ENCODE measurements around the gene LENEP.

LENEP gene

GRCh38 chr1:154967331-154967950, 25.9 kb upstream of the LENEP start:
- Histone ChIP-seq H3K4me2 (ENCODE audit: low read depth, low read length, poor library complexity, severe bottlenecking) (no peak overlapping the region), H2AFZ (ENCODE audit: low read length) (no peak overlapping the region), H3F3A (ENCODE audit: low read depth) (no peaks in the 10 kb centered on the region; the same call in 1 of the 2 replicates), H3K36me3 (ENCODE audit: insufficient read depth, low read length) (peaks cover 40% of the 10 kb centered on the region; the same call in 1 of the 2 replicates), H3K4me1 (ENCODE audit: insufficient read depth, low read length, poor library complexity, severe bottlenecking) (peaks cover 34% of the 10 kb centered on the region), H3K27me3 (ENCODE audit: insufficient read depth, low read length, poor library complexity, severe bottlenecking) (no peaks in the 10 kb centered on the region), H3K9ac (ENCODE audit: low read depth, low read length, poor library complexity, severe bottlenecking) (no peak overlapping the region), H3K9me3 (ENCODE audit: insufficient read depth, low read depth, low read length) (no peaks in the 10 kb centered on the region), H3K4me3 (ENCODE audit: low read length, poor library complexity, severe bottlenecking) (no peak overlapping the region), H3K9me2 (replicated peaks; ENCODE audit: low read depth, low read length) (no peaks in the 10 kb centered on the region), H4K20me1 (ENCODE audit: insufficient read depth, low read length, poor library complexity, severe bottlenecking) (peaks cover 6% of the 10 kb centered on the region), H3K79me2 (ENCODE audit: insufficient read depth, low read length) (peaks cover 56% of the 10 kb centered on the region)
- TF ChIP-seq CTCF (conservative IDR thresholded peaks at IDR 0.05; ENCODE audit: low read length) (no peak), EZH2phosphoT487 (IDR thresholded peaks at IDR 0.05; ENCODE audit: borderline replicate concordance) (no peak)

GRCh38 chr1:154968731-154969130, 24.7 kb upstream of the LENEP start:
- H3F3A ChIP-seq (ENCODE audit: low read depth): peaks cover under 1% of the 10 kb centered on the region; the same call in 1 of the 2 replicates
- H3K4me2 ChIP-seq (ENCODE audit: low read depth, low read length, poor library complexity, severe bottlenecking): peak overlapping the region; percentile 70
- TF ChIP-seq EZH2phosphoT487 (IDR thresholded peaks at IDR 0.05; ENCODE audit: borderline replicate concordance) (no peak), CTCF (conservative IDR thresholded peaks at IDR 0.05; ENCODE audit: low read length) (no peak)

GRCh38 chr1:154969246-154969645, 24.1 kb upstream of the LENEP start:
- no peak for TF ChIP-seq EZH2phosphoT487 (IDR thresholded peaks at IDR 0.05; ENCODE audit: borderline replicate concordance)
- TF ChIP-seq CTCF (conservative IDR thresholded peaks at IDR 0.05; ENCODE audit: low read length): no peak
- peaks cover 13% of the 10 kb centered on the region for H4K20me1 ChIP-seq (ENCODE audit: insufficient read depth, low read length, poor library complexity, severe bottlenecking)
- peaks cover 3% of the 10 kb centered on the region; the same call in 1 of the 2 replicates for H3F3A ChIP-seq (ENCODE audit: low read depth)
- H3K9ac ChIP-seq (ENCODE audit: low read depth, low read length, poor library complexity, severe bottlenecking): peak overlapping the region; percentile 52
- H3K4me1 ChIP-seq (ENCODE audit: insufficient read depth, low read length, poor library complexity, severe bottlenecking): peaks cover 37% of the 10 kb centered on the region
- peak overlapping the region; percentile 70 for H3K4me2 ChIP-seq (ENCODE audit: low read depth, low read length, poor library complexity, severe bottlenecking)
- no peaks in the 10 kb centered on the region for H3K9me3 ChIP-seq (ENCODE audit: insufficient read depth, low read depth, low read length)
- H3K79me2 ChIP-seq (ENCODE audit: insufficient read depth, low read length): peaks cover 50% of the 10 kb centered on the region
- H2AFZ ChIP-seq (ENCODE audit: low read length): no peak overlapping the region
- H3K27me3 ChIP-seq (ENCODE audit: insufficient read depth, low read length, poor library complexity, severe bottlenecking): no peaks in the 10 kb centered on the region
- H3K9me2 ChIP-seq (replicated peaks; ENCODE audit: low read depth, low read length): no peaks in the 10 kb centered on the region
- peaks cover 29% of the 10 kb centered on the region; the same call in 1 of the 2 replicates for H3K36me3 ChIP-seq (ENCODE audit: insufficient read depth, low read length)
- H3K4me3 ChIP-seq (ENCODE audit: low read length, poor library complexity, severe bottlenecking): peak overlapping the region; percentile 63

More at GRCh38 chr1:154968731-154969130, 24.7 kb upstream of the LENEP start:
- H3K9me3 ChIP-seq (ENCODE audit: insufficient read depth, low read depth, low read length): no peaks in the 10 kb centered on the region
- H3K4me1 ChIP-seq (ENCODE audit: insufficient read depth, low read length, poor library complexity, severe bottlenecking): peaks cover 36% of the 10 kb centered on the region
- H2AFZ ChIP-seq (ENCODE audit: low read length): no peak overlapping the region
- no peak overlapping the region for H3K4me3 ChIP-seq (ENCODE audit: low read length, poor library complexity, severe bottlenecking)
- peaks cover 13% of the 10 kb centered on the region for H4K20me1 ChIP-seq (ENCODE audit: insufficient read depth, low read length, poor library complexity, severe bottlenecking)
- no peaks in the 10 kb centered on the region for H3K27me3 ChIP-seq (ENCODE audit: insufficient read depth, low read length, poor library complexity, severe bottlenecking)
- peaks cover 51% of the 10 kb centered on the region for H3K79me2 ChIP-seq (ENCODE audit: insufficient read depth, low read length)
- peaks cover 32% of the 10 kb centered on the region; the same call in 1 of the 2 replicates for H3K36me3 ChIP-seq (ENCODE audit: insufficient read depth, low read length)
- H3K9ac ChIP-seq (ENCODE audit: low read depth, low read length, poor library complexity, severe bottlenecking): peak overlapping the region; percentile 52
- H3K9me2 ChIP-seq (replicated peaks; ENCODE audit: low read depth, low read length): no peaks in the 10 kb centered on the region
